GM19372 (cell line): Measurements from ENCODE around the gene GMNN.
"Not testable (repeated sequence)": the region's sequence is repeated elsewhere in the genome, so short reads cannot be mapped to it uniquely, and the experiment has no call there.

Source experiments
- ATAC-seq: cut with Tn5 transposase; IDR thresholded peaks from one replicate; pipeline ENCODE4 v1.9.1; 2021; ENCODE audit warnings: mild to moderate bottlenecking, low read depth, moderate library complexity; ENCODE audit not compliant: unreplicated experiment

Gene GMNN

GRCh38 chr6:24761193-24761835, 13.4 kb upstream of the GMNN start:
- no peak for ATAC-seq

- no peak for ATAC-seq
These were observed 12.9 kb upstream of the GMNN start for GRCh38 chr6:24761851-24762250.

- ATAC-seq: no peak
These were observed 11.2 kb upstream of the GMNN start for GRCh38 chr6:24763578-24763977.

GRCh38 chr6:24764833-24765828, 9.6 kb upstream of the GMNN start:
- ATAC-seq: not testable (repeated sequence)

GRCh38 chr6:24765968-24766367, 8.8 kb upstream of the GMNN start:
- ATAC-seq: not testable (repeated sequence)

- ATAC-seq: no peak
These were observed 7.9 kb upstream of the GMNN start for GRCh38 chr6:24766680-24767462.

GRCh38 chr6:24768361-24768760, 6.4 kb upstream of the GMNN start:
- no peak for ATAC-seq

- peak; percentile 12 for ATAC-seq
These were observed 852 bp downstream of the GMNN start for GRCh38 chr6:24775520-24776058.

- ATAC-seq: no peak
These were observed 2.5 kb downstream of the GMNN start for GRCh38 chr6:24777227-24777626.

GRCh38 chr6:24778121-24778520, 3.4 kb downstream of the GMNN start:
- ATAC-seq: no peak

GRCh38 chr6:24778878-24779277, 4.1 kb downstream of the GMNN start:
- no peak for ATAC-seq

GRCh38 chr6:24779416-24780016, 4.8 kb downstream of the GMNN start:
- no peak for ATAC-seq

- no peak for ATAC-seq
These were observed 5.5 kb downstream of the GMNN start for GRCh38 chr6:24780206-24780605.

- ATAC-seq: no peak
These were observed 13.4 kb downstream of the GMNN start for GRCh38 chr6:24788031-24788665.

- no peak for ATAC-seq
These were observed 20.4 kb downstream of the GMNN start for GRCh38 chr6:24795106-24795505.

- ATAC-seq: no peak
These were observed 22.0 kb downstream of the GMNN start for GRCh38 chr6:24796616-24797290.

- no peak for ATAC-seq
These were observed 23.0 kb downstream of the GMNN start for GRCh38 chr6:24797596-24798216.

GRCh38 chr6:24798740-24799540, 24.2 kb downstream of the GMNN start, which contains the start of gene ARMH2:
ARMH2 (minus strand) TSS chr6:24798917; CDS start chr6:24798857, 60 bp downstream.
- ATAC-seq: no peak
